ENCODE data around the gene OR2AG1.

DNA sequence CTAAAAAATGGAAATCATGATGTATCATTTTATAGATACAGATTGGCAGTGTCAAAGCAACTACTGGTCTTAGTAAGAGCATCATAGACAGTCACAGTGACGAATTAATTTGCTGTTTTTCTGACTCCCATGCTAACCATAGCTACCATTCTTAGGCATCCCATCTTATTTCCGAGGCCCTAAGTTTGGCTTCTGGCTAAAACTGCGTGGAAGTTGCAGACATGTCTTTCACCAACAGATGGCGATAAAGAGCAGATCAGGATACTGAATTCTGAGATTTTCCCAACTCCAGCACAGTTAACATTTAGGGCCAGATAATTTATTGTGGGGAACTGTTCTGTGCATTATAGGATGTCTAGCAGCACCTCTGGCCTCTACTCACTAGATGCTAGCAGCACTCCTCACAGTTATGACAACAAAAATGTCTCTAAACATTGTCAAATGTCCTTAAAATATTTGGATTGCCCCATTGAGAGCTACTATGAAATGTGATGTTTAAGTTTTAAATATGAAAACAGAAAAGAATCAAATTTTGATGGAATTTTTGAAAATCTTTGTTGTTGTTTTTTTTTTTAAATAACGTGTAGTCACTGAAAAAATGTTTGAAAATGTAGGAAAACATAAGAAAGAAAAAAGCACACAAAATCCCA, 27.4 kb upstream of the OR2AG1 start:
- TF ChIP-seq MAX (IDR thresholded peaks at IDR 0.05; ENCODE audit: low read depth), result no peak
- no peak for TF ChIP-seq JUND (IDR thresholded peaks at IDR 0.05)
- TF ChIP-seq, protein P1, sequence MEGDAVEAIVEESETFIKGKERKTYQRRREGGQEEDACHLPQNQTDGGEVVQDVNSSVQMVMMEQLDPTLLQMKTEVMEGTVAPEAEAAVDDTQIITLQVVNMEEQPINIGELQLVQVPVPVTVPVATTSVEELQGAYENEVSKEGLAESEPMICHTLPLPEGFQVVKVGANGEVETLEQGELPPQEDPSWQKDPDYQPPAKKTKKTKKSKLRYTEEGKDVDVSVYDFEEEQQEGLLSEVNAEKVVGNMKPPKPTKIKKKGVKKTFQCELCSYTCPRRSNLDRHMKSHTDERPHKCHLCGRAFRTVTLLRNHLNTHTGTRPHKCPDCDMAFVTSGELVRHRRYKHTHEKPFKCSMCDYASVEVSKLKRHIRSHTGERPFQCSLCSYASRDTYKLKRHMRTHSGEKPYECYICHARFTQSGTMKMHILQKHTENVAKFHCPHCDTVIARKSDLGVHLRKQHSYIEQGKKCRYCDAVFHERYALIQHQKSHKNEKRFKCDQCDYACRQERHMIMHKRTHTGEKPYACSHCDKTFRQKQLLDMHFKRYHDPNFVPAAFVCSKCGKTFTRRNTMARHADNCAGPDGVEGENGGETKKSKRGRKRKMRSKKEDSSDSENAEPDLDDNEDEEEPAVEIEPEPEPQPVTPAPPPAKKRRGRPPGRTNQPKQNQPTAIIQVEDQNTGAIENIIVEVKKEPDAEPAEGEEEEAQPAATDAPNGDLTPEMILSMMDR (IDR thresholded peaks at IDR 0.05), result peak; percentile 85
- no peak for TF ChIP-seq NRF1 (IDR thresholded peaks at IDR 0.05; ENCODE audit: low read depth, low read length)
- TF ChIP-seq EZH2phosphoT487 (IDR thresholded peaks at IDR 0.05; ENCODE audit: borderline replicate concordance, low read depth), result no peak
- no peak for TF ChIP-seq TAF1 (IDR thresholded peaks at IDR 0.05; ENCODE audit: borderline replicate concordance, low read depth, low read length)
- TF ChIP-seq, protein P2, sequence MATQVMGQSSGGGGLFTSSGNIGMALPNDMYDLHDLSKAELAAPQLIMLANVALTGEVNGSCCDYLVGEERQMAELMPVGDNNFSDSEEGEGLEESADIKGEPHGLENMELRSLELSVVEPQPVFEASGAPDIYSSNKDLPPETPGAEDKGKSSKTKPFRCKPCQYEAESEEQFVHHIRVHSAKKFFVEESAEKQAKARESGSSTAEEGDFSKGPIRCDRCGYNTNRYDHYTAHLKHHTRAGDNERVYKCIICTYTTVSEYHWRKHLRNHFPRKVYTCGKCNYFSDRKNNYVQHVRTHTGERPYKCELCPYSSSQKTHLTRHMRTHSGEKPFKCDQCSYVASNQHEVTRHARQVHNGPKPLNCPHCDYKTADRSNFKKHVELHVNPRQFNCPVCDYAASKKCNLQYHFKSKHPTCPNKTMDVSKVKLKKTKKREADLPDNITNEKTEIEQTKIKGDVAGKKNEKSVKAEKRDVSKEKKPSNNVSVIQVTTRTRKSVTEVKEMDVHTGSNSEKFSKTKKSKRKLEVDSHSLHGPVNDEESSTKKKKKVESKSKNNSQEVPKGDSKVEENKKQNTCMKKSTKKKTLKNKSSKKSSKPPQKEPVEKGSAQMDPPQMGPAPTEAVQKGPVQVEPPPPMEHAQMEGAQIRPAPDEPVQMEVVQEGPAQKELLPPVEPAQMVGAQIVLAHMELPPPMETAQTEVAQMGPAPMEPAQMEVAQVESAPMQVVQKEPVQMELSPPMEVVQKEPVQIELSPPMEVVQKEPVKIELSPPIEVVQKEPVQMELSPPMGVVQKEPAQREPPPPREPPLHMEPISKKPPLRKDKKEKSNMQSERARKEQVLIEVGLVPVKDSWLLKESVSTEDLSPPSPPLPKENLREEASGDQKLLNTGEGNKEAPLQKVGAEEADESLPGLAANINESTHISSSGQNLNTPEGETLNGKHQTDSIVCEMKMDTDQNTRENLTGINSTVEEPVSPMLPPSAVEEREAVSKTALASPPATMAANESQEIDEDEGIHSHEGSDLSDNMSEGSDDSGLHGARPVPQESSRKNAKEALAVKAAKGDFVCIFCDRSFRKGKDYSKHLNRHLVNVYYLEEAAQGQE (IDR thresholded peaks at IDR 0.05; ENCODE audit: low read depth, low read length), result no peak
- no peak for TF ChIP-seq FOSL2 (IDR thresholded peaks at IDR 0.05; ENCODE audit: borderline replicate concordance, low read depth)
